PFSK-1 (cell line): ENCODE data around the gene BTBD9.
A peak's percentile ranks its signal among the peaks of the same experiment; 100 is the strongest.

Experiments used
- FOXP2 ChIP-seq: optimal IDR thresholded peaks from 2 replicates; pipeline ENCODE3; 2011; ENCODE audit warnings: borderline replicate concordance, control low read depth, inconsistent platforms; ENCODE audit not compliant: insufficient read depth; ENCODE audit errors: extremely low read length, extremely low read depth
- POLR2AphosphoS5 ChIP-seq: IDR thresholded peaks from 2 replicates; pipeline ENCODE4 v1.6.1; 2012; ENCODE audit warnings: low read depth, mild to moderate bottlenecking, control low read depth, low read length, moderate library complexity
- SIN3A ChIP-seq: IDR thresholded peaks from 2 replicates; pipeline ENCODE4 v1.6.1; 2012; ENCODE audit warnings: mild to moderate bottlenecking, low read length, moderate library complexity, borderline replicate concordance; ENCODE audit not compliant: insufficient read depth
- TAF1 ChIP-seq: IDR thresholded peaks from 2 replicates; pipeline ENCODE4 v1.6.1; 2012; ENCODE audit warnings: low read length, control low read depth, borderline replicate concordance; ENCODE audit not compliant: insufficient read depth
- TF ChIP-seq, protein P1 (sequence below), 2 experiments: IDR thresholded peaks; 2 replicates each; pipeline versions ENCODE4 v1.6.1 to v1.8.0; 2011 to 2012; ENCODE audit warnings: low read depth in 2 of 2, low read length in 2 of 2, control low read depth in 1 of 2, inconsistent platforms in 1 of 2, mild to moderate bottlenecking in 1 of 2, moderate library complexity in 1 of 2; ENCODE audit not compliant: insufficient read depth in 1 of 2

The BTBD9 gene

DNA sequence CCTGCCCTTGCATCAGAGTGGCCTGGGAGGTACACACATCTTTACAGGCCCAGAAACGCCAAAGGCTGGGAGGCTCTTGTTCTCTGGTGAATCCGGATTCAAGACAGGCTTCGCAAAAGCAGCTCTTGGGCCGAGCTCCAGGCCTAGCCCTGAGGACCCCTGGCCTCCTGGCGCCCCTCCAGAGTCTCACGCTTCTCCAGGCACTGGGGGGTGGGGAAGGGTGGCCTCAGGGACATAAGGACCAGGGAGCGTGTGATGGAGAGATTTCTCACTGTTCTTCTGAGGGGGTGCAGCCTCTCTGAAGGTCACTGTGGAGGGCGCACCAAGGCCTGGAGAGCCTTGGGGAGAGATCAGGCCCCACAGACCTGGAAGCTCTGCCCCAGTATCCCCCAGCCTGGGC lies 471.0 kb downstream of the BTBD9 start:
- no peak for TF ChIP-seq POLR2AphosphoS5
- no peak for TF ChIP-seq TAF1

GRCh38 chr6:38168126-38168525 lies 471.6 kb downstream of the BTBD9 start:
- TF ChIP-seq FOXP2 (no peak), SIN3A (no peak), TAF1 (no peak), POLR2AphosphoS5 (no peak)
- TF ChIP-seq, protein P1, sequence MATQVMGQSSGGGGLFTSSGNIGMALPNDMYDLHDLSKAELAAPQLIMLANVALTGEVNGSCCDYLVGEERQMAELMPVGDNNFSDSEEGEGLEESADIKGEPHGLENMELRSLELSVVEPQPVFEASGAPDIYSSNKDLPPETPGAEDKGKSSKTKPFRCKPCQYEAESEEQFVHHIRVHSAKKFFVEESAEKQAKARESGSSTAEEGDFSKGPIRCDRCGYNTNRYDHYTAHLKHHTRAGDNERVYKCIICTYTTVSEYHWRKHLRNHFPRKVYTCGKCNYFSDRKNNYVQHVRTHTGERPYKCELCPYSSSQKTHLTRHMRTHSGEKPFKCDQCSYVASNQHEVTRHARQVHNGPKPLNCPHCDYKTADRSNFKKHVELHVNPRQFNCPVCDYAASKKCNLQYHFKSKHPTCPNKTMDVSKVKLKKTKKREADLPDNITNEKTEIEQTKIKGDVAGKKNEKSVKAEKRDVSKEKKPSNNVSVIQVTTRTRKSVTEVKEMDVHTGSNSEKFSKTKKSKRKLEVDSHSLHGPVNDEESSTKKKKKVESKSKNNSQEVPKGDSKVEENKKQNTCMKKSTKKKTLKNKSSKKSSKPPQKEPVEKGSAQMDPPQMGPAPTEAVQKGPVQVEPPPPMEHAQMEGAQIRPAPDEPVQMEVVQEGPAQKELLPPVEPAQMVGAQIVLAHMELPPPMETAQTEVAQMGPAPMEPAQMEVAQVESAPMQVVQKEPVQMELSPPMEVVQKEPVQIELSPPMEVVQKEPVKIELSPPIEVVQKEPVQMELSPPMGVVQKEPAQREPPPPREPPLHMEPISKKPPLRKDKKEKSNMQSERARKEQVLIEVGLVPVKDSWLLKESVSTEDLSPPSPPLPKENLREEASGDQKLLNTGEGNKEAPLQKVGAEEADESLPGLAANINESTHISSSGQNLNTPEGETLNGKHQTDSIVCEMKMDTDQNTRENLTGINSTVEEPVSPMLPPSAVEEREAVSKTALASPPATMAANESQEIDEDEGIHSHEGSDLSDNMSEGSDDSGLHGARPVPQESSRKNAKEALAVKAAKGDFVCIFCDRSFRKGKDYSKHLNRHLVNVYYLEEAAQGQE (IDR thresholded peaks at IDR 0.05; ENCODE audit: insufficient read depth in 1 of 2, low read depth in 2 of 2, low read length in 2 of 2) = no peak

DNA sequence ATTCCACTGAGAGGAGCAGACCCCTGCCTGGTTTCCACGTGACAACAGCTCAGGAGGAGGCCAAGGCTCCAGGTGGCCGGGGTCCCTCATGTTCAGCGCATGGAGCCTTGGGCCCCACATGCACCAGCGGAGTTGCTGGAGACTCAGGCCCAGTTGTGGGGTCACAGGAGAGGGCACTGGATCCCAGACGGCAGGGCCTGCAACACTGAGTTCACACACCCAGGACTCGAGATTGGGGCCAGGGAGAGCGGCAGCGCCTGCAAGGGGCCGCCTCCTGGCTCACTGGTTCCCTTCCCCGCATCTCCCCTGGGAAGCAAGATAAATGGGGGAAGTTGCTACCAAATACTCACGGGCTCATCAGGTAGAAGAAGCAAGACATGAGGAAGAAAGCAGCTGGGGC lies 472.1 kb downstream of the BTBD9 start:
- no peak for TF ChIP-seq FOXP2

DNA sequence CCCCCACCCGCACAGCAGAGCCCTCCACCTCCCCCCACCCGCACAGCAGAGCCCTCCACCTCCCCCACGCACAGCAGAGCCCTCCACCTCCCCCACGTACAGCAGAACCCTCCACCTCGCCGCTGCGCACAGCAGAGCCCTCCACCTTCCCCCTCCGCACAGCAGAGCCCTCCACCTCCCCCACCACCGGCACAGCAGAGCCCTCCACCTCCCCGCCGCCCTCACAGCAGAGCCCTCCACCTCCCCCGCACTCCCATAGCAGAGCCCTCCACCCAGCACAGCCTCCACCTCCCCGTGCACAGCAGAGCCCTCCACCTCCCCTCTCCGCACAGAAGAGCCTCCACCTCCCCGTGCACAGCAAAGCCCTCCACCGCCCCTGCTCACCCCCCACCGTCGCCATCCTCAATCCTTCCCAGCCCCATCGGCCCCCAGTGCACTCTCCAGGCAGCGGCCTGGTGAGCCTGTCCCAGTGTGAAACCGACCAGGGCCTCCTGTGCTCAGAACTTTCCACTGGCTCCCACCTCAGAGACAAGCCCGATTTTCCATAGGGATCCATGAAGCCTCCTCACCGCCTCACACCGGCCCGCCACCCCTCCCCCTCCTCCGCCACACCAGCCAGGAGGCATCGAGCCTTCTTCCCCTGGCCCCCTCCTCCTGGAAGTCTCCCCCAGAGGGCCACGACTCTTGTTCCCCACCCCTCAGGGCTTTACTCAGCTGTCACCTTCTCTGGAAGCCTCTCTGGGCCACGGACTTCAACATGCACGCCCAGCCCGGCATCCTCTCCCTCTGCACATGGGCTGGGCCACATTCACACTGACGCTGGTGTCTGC lies 473.1 kb downstream of the BTBD9 start:
- TF ChIP-seq TAF1 = no peak
- TF ChIP-seq FOXP2 = no peak
- no peak for TF ChIP-seq SIN3A
- no peak for TF ChIP-seq POLR2AphosphoS5
- TF ChIP-seq, protein P1 (IDR thresholded peaks at IDR 0.05; ENCODE audit: insufficient read depth in 1 of 2, low read depth in 2 of 2, low read length in 2 of 2) = no peak

GRCh38 chr6:38164671-38165108 lies 475.0 kb downstream of the BTBD9 start:
- TF ChIP-seq TAF1 = no peak
- TF ChIP-seq, protein P1 (IDR thresholded peaks at IDR 0.05; ENCODE audit: insufficient read depth in 1 of 2, low read depth in 2 of 2, low read length in 2 of 2) = peak; percentile 34 to 77; a peak in 2 of 4 replicates

GRCh38 chr6:38164131-38164481 lies 475.6 kb downstream of the BTBD9 start:
- TF ChIP-seq TAF1 (no peak), SIN3A (no peak), POLR2AphosphoS5 (no peak), FOXP2 (no peak)
- TF ChIP-seq, protein P1 (IDR thresholded peaks at IDR 0.05; ENCODE audit: insufficient read depth in 1 of 2, low read depth in 2 of 2, low read length in 2 of 2) = no peak
